NCI-H524 (cell line): ENCODE results near the gene MRM3.
"Not testable (repeated sequence)": the region's sequence is repeated elsewhere in the genome, so short reads cannot be mapped to it uniquely, and the experiment has no call there.

Experiments
- DNase-seq, 2 experiments: peaks; one replicate each; lab custom pipeline; 2025; lab: John Stamatoyannopoulos, UW

MRM3 gene

GRCh38 chr17:825216-825615 lies 43.1 kb downstream of the MRM3 start:
- no peak for DNase-seq

GRCh38 chr17:826778-827177 lies 44.6 kb downstream of the MRM3 start:
- DNase-seq = no peak

GRCh38 chr17:828761-829160 lies 46.6 kb downstream of the MRM3 start:
- no peak for DNase-seq

GRCh38 chr17:829614-830013 lies 47.5 kb downstream of the MRM3 start:
- DNase-seq = not testable (repeated sequence)

GRCh38 chr17:830381-830780 lies 48.2 kb downstream of the MRM3 start:
- DNase-seq = no peak

GRCh38 chr17:830950-831349 lies 48.8 kb downstream of the MRM3 start:
- no peak for DNase-seq

- DNase-seq = no peak
These were observed 52.0 kb downstream of the MRM3 start for GRCh38 chr17:834136-834535.

- DNase-seq = no peak
These were observed 53.1 kb downstream of the MRM3 start for GRCh38 chr17:835263-835662.

GRCh38 chr17:835721-836120 lies 53.6 kb downstream of the MRM3 start:
- DNase-seq = not testable (repeated sequence)

- DNase-seq = no peak
These were observed 54.0 kb downstream of the MRM3 start for GRCh38 chr17:836151-836550.

GRCh38 chr17:838486-838885 lies 56.3 kb downstream of the MRM3 start:
- no peak for DNase-seq

- DNase-seq = no peak
These were observed 59.2 kb downstream of the MRM3 start for GRCh38 chr17:841313-841712.
